RWPE2 (cell line): ENCODE data around the gene MYL5.
"Not testable (repeated sequence)": the region's sequence is repeated elsewhere in the genome, so short reads cannot be mapped to it uniquely, and the experiment has no call there.

Experiments
- ATAC-seq: fragments of 200-7000 bp; cut with Tn5 transposase; 3 replicates; pipeline ENCODE4 v1.9.1; 2021; ENCODE audit warnings: low read depth
- DNase-seq: peaks from one replicate; pipeline ENCODE4 v3.0.0-alpha.2; 2020; ENCODE audit warnings: low spot score
- H3K27ac ChIP-seq: fragments of 450-650 bp; 2 replicates; pipeline ENCODE4 v1.5.1; 2017; ENCODE audit warnings: mild to moderate bottlenecking; ENCODE audit not compliant: poor library complexity, severe bottlenecking
- H3K27me3 ChIP-seq: fragments of 250-450 bp; sonication (Bioruptor Pico); 2 replicates; pipeline ENCODE4 v1.5.1; 2021; ENCODE audit warnings: mild to moderate bottlenecking, moderate library complexity; ENCODE audit not compliant: insufficient read depth, poor library complexity, severe bottlenecking
- H3K36me3 ChIP-seq: fragments of 250-450 bp; sonication (Bioruptor Pico); 2 replicates; pipeline ENCODE4 v1.5.1; 2020; ENCODE audit warnings: low read depth, mild to moderate bottlenecking, moderate library complexity
- H3K4me1 ChIP-seq: fragments of 250-450 bp; sonication (Bioruptor Pico); 2 replicates; pipeline ENCODE4 v1.5.1; 2021; ENCODE audit warnings: mild to moderate bottlenecking, moderate library complexity; ENCODE audit not compliant: insufficient read depth, poor library complexity, severe bottlenecking
- H3K4me3 ChIP-seq: fragments of 250-450 bp; sonication (Bioruptor Pico); 2 replicates; pipeline ENCODE4 v1.5.1; 2021; ENCODE audit warnings: mild to moderate bottlenecking, moderate library complexity; ENCODE audit not compliant: severe bottlenecking
- H3K9me3 ChIP-seq: fragments of 250-450 bp; sonication (Bioruptor Pico); 2 replicates; pipeline ENCODE4 v1.5.1; 2021; ENCODE audit warnings: mild to moderate bottlenecking, moderate library complexity; ENCODE audit not compliant: severe bottlenecking
- TF ChIP-seq, protein P1 (sequence below): fragments of 450-650 bp; IDR thresholded peaks from one replicate; pipeline ENCODE4 v1.5.1; 2017; ENCODE audit warnings: mild to moderate bottlenecking, moderate library complexity; ENCODE audit not compliant: poor library complexity, severe bottlenecking

The MYL5 gene

GRCh38 chr4:666822-667544 lies 7.4 kb upstream of the MYL5 start:
- H3K4me3 ChIP-seq, result no peak overlapping the region
- H3K27me3 ChIP-seq, result no peaks in the 10 kb centered on the region
- ATAC-seq, result no peak
- peaks cover 12% of the 10 kb centered on the region for H3K36me3 ChIP-seq
- H3K27ac ChIP-seq, result no peak overlapping the region
- DNase-seq, result no peak
- no peaks in the 10 kb centered on the region for H3K4me1 ChIP-seq
- H3K9me3 ChIP-seq, result no peaks in the 10 kb centered on the region
- TF ChIP-seq, protein P1, sequence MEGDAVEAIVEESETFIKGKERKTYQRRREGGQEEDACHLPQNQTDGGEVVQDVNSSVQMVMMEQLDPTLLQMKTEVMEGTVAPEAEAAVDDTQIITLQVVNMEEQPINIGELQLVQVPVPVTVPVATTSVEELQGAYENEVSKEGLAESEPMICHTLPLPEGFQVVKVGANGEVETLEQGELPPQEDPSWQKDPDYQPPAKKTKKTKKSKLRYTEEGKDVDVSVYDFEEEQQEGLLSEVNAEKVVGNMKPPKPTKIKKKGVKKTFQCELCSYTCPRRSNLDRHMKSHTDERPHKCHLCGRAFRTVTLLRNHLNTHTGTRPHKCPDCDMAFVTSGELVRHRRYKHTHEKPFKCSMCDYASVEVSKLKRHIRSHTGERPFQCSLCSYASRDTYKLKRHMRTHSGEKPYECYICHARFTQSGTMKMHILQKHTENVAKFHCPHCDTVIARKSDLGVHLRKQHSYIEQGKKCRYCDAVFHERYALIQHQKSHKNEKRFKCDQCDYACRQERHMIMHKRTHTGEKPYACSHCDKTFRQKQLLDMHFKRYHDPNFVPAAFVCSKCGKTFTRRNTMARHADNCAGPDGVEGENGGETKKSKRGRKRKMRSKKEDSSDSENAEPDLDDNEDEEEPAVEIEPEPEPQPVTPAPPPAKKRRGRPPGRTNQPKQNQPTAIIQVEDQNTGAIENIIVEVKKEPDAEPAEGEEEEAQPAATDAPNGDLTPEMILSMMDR, result no peak

DNA sequence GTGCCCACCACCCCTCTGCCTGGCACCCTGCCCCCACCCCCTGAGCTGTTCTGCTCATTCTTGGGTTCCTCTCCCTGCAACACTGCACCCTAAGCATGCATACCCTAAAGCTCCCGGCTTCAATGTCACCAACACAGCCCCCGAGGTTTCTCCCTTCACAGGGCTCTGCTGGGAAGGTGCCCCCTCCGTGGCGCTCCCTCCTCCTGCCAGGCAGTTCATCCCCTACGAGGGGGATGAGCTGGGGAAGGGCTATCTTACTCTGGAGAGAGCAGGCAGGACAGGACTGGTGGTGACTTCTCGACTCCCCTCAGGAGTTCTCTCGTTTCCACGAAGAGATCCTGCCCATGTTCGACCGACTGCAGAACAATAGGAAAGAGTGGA lies 6.8 kb upstream of the MYL5 start:
- Histone ChIP-seq H3K9me3 (no peaks in the 10 kb centered on the region), H3K27me3 (no peaks in the 10 kb centered on the region), H3K36me3 (peaks cover 18% of the 10 kb centered on the region), H3K27ac (no peak overlapping the region), H3K4me3 (no peak overlapping the region), H3K4me1 (no peaks in the 10 kb centered on the region)
- TF ChIP-seq, protein P1, result no peak
- ATAC-seq, result no peak
- DNase-seq, result no peak

GRCh38 chr4:668219-668618 lies 6.1 kb upstream of the MYL5 start:
- not testable (repeated sequence) for H3K27me3 ChIP-seq, H3K4me1 ChIP-seq, H3K27ac ChIP-seq, ATAC-seq, DNase-seq, H3K9me3 ChIP-seq, H3K4me3 ChIP-seq
- H3K36me3 ChIP-seq, result peaks cover 25% of the 10 kb centered on the region

DNA sequence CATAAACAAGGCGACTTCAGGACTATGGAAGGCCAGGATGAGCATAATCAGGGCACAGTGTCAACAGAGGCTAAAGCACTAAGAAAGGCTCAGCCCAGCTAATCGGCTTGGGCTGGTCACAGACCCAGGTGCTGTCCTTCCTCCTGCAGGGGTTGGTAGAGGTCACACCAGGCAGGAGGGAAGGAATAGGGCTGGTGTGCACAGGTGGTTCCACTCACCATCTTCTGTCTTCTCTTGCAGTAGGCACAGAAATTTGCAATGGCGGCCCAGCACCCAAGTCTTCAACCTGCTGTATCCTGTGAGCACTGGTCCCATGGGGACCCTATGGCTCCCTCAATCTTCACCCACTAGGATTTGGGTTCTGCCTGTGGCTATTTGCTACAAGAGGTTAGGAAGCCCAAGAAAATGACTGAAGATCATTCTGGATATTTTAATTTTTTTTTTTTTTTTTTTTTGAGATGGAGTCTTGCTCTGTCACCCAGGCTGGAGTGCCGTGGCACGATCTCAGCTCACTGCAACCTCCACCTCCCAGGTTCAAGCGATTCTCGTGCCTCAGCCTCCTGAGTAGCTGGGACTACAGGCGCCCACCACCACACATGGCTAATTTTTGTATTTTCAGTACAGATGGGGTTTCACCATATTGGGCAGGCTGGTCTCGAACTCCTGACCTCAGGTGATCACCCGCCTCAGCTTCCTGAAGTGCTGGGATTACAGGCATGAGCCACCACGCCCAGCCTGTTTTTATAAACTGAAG lies 4.4 kb upstream of the MYL5 start:
- ATAC-seq, H3K4me3 ChIP-seq, H3K9me3 ChIP-seq, H3K27ac ChIP-seq, H3K4me1 ChIP-seq, H3K27me3 ChIP-seq, DNase-seq: not testable (repeated sequence)
- H3K36me3 ChIP-seq, result peaks cover 25% of the 10 kb centered on the region

DNA sequence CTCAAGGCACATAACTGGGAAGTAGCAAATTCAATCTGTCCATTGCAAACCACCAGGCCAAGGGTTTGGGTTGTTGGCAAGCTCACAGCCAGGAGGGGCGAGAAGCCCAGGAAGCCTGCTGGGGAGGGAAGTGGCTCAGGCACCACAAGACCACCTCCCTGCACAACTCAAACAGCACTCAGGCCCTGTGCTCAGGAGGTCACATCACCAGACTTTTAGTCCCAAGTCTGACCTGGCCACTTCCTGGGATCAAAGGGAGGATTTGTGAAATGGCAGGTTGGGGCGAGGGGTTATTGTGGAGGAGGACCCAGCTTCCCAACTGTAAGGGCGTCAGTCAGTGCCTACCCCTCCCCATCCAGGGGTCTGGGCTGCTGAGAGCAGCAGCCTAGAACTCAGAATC lies 2.6 kb upstream of the MYL5 start:
- H3K36me3 ChIP-seq, result peaks cover 25% of the 10 kb centered on the region
- no peaks in the 10 kb centered on the region for H3K4me1 ChIP-seq
- no peak for DNase-seq
- no peaks in the 10 kb centered on the region for H3K9me3 ChIP-seq
- no peak overlapping the region for H3K27ac ChIP-seq
- no peak overlapping the region for H3K4me3 ChIP-seq
- no peak for ATAC-seq
- TF ChIP-seq, protein P1, result no peak
- H3K27me3 ChIP-seq, result no peaks in the 10 kb centered on the region
